ENCODE results near the gene BMP7. TPM values are rescaled to one million over a fixed set of nuclear protein-coding genes. Genes with fewer than 3 reads are reported as not detected.
A peak's percentile ranks its signal among the peaks of the same experiment; 100 is the strongest.

BMP7 gene
- total and polyA plus RNA-seq, 2 of the 13 experiments (the other 11 are each of a cell fraction or from before 2014, with no cell fraction given) = not detected

DNA sequence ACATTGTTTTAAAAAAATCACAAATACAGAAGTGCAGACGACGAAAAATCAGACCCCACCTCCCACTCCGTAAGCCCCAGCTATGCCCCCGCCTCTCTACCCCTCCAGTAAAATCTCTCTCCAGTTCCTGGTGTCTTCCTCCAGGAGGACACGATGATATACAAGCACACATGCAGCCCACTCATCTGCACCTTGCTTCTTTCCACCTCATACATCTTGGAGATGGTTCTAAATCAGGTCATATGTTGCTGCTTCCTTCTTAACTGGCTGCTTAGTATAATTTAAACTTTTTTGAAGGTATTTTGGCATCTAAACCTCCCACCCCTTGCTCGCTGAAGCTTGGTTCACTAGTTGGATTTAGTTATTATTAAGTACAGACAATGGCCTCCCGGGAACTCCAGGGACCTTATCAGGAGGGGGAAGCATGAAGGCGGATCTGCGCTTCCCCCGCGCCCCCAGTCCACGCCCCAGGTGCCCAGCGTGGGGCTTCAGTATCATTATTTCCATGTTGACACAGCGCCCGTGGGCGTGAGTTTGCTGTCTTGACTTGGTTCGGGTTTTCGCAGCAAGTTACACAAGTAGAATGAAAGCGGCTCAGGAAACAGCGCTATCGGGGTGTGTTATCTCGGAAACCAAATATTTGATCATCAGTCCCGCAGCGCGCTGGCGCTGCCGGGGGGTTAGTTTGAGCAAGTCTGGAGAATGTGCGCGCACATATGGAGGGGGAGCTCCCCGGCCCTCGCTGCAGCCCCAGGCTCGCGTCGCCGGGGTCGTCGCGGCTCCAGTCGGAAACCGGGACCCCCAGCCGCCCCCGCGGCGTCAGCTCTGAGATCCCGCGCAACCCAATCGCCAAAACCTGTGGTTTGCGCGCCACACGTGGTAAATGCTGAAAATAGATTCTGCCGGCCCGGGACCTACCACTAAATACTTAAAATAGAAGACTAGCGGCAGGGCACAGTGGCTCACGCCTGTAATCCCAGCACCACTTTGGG is 2.3 kb downstream of the BMP7 start (continued):
- TF ChIP-seq MED8 (CRISPR knock-in tag; IDR thresholded peaks at IDR 0.05; ENCODE audit: insufficient replicate concordance) (no peak), SPEN (CRISPR knock-in tag; IDR thresholded peaks at IDR 0.05; ENCODE audit: low read depth) (no peak), SMAD9 (CRISPR knock-in tag; IDR thresholded peaks at IDR 0.05) (no peak), ZFP36 (IDR thresholded peaks at IDR 0.05; ENCODE audit: borderline replicate concordance, low read depth, low read length, partially characterized antibody) (no peak), MAF1 (CRISPR knock-in tag; IDR thresholded peaks at IDR 0.05; ENCODE audit: borderline replicate concordance) (no peak), CREB1 (IDR thresholded peaks at IDR 0.05) (no peak), CREB1 (CRISPR knock-in tag; IDR thresholded peaks at IDR 0.05) (no peak), CBX1 (IDR thresholded peaks at IDR 0.05; ENCODE audit: low read depth) (no peak), ZNF644 (CRISPR knock-in tag; IDR thresholded peaks at IDR 0.05; ENCODE audit: low read depth) (no peak), ZNF382 (CRISPR knock-in tag; IDR thresholded peaks at IDR 0.05; ENCODE audit: borderline replicate concordance) (no peak), ESRRA (CRISPR knock-in tag; IDR thresholded peaks at IDR 0.05; ENCODE audit: low read depth) (no peak), THYN1 (CRISPR knock-in tag; IDR thresholded peaks at IDR 0.05; ENCODE audit: borderline replicate concordance, low read depth) (no peak), SALL1 (CRISPR knock-in tag; IDR thresholded peaks at IDR 0.05) (peak; percentile 62; the same call in 1 of the 2 replicates), ZSCAN22 (CRISPR knock-in tag; IDR thresholded peaks at IDR 0.05) (no peak), ZNF543 (CRISPR knock-in tag; IDR thresholded peaks at IDR 0.05) (no peak), TCF7 (IDR thresholded peaks at IDR 0.05; ENCODE audit: low read depth) (peak; percentile 61), ZFP36L2 (CRISPR knock-in tag; IDR thresholded peaks at IDR 0.05) (no peak), ZNF484 (CRISPR knock-in tag; IDR thresholded peaks at IDR 0.05; ENCODE audit: borderline replicate concordance, low read depth) (no peak), ZNF33A (CRISPR knock-in tag; IDR thresholded peaks at IDR 0.05; ENCODE audit: borderline replicate concordance) (no peak), SIN3B (IDR thresholded peaks at IDR 0.05; ENCODE audit: low read length) (no peak)
- TF ChIP-seq, protein P1, sequence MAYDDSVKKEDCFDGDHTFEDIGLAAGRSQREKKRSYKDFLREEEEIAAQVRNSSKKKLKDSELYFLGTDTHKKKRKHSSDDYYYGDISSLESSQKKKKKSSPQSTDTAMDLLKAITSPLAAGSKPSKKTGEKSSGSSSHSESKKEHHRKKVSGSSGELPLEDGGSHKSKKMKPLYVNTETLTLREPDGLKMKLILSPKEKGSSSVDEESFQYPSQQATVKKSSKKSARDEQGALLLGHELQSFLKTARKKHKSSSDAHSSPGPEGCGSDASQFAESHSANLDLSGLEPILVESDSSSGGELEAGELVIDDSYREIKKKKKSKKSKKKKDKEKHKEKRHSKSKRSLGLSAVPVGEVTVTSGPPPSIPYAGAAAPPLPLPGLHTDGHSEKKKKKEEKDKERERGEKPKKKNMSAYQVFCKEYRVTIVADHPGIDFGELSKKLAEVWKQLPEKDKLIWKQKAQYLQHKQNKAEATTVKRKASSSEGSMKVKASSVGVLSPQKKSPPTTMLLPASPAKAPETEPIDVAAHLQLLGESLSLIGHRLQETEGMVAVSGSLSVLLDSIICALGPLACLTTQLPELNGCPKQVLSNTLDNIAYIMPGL (CRISPR knock-in tag; IDR thresholded peaks at IDR 0.05; ENCODE audit: borderline replicate concordance in 1 of 2, low read depth in 1 of 2) = no peak
- TF ChIP-seq, protein P2, sequence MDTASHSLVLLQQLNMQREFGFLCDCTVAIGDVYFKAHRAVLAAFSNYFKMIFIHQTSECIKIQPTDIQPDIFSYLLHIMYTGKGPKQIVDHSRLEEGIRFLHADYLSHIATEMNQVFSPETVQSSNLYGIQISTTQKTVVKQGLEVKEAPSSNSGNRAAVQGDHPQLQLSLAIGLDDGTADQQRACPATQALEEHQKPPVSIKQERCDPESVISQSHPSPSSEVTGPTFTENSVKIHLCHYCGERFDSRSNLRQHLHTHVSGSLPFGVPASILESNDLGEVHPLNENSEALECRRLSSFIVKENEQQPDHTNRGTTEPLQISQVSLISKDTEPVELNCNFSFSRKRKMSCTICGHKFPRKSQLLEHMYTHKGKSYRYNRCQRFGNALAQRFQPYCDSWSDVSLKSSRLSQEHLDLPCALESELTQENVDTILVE (CRISPR knock-in tag; IDR thresholded peaks at IDR 0.05) = no peak
- TF ChIP-seq, protein P3, sequence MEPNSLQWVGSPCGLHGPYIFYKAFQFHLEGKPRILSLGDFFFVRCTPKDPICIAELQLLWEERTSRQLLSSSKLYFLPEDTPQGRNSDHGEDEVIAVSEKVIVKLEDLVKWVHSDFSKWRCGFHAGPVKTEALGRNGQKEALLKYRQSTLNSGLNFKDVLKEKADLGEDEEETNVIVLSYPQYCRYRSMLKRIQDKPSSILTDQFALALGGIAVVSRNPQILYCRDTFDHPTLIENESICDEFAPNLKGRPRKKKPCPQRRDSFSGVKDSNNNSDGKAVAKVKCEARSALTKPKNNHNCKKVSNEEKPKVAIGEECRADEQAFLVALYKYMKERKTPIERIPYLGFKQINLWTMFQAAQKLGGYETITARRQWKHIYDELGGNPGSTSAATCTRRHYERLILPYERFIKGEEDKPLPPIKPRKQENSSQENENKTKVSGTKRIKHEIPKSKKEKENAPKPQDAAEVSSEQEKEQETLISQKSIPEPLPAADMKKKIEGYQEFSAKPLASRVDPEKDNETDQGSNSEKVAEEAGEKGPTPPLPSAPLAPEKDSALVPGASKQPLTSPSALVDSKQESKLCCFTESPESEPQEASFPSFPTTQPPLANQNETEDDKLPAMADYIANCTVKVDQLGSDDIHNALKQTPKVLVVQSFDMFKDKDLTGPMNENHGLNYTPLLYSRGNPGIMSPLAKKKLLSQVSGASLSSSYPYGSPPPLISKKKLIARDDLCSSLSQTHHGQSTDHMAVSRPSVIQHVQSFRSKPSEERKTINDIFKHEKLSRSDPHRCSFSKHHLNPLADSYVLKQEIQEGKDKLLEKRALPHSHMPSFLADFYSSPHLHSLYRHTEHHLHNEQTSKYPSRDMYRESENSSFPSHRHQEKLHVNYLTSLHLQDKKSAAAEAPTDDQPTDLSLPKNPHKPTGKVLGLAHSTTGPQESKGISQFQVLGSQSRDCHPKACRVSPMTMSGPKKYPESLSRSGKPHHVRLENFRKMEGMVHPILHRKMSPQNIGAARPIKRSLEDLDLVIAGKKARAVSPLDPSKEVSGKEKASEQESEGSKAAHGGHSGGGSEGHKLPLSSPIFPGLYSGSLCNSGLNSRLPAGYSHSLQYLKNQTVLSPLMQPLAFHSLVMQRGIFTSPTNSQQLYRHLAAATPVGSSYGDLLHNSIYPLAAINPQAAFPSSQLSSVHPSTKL (CRISPR knock-in tag; IDR thresholded peaks at IDR 0.05) = peak; percentile 80
